ENCODE results near the gene FNIP2. TPM values are rescaled to one million over a fixed set of nuclear protein-coding genes. Genes with fewer than 3 reads are reported as not detected.
"Not testable (repeated sequence)": the region's sequence is repeated elsewhere in the genome, so short reads cannot be mapped to it uniquely, and the experiment has no call there.

FNIP2 gene
- total RNA-seq, 1 donor from 2014 or later = 25.3 TPM

GRCh38 chr4:158801677-158802076 is 32.9 kb downstream of the FNIP2 start:
- H3K9me3 ChIP-seq = no peaks in the 10 kb centered on the region
- intact Hi-C loops (cut with DNase I) = no loop called here
- H3K4me3 ChIP-seq = no peak overlapping the region
- TF ChIP-seq POLR2A (IDR thresholded peaks at IDR 0.05) = no peak
- TF ChIP-seq, protein P1, sequence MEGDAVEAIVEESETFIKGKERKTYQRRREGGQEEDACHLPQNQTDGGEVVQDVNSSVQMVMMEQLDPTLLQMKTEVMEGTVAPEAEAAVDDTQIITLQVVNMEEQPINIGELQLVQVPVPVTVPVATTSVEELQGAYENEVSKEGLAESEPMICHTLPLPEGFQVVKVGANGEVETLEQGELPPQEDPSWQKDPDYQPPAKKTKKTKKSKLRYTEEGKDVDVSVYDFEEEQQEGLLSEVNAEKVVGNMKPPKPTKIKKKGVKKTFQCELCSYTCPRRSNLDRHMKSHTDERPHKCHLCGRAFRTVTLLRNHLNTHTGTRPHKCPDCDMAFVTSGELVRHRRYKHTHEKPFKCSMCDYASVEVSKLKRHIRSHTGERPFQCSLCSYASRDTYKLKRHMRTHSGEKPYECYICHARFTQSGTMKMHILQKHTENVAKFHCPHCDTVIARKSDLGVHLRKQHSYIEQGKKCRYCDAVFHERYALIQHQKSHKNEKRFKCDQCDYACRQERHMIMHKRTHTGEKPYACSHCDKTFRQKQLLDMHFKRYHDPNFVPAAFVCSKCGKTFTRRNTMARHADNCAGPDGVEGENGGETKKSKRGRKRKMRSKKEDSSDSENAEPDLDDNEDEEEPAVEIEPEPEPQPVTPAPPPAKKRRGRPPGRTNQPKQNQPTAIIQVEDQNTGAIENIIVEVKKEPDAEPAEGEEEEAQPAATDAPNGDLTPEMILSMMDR (IDR thresholded peaks at IDR 0.05) = no peak
- TF ChIP-seq POLR2AphosphoS5 (IDR thresholded peaks at IDR 0.05; ENCODE audit: insufficient read depth in 1 of 2, low read depth in 1 of 2) = no peak
- H3K4me1 ChIP-seq = peaks cover 36% of the 10 kb centered on the region
- H3K36me3 ChIP-seq = no peaks in the 10 kb centered on the region
- no peak overlapping the region for H3K27ac ChIP-seq
- DNase-seq (ENCODE audit: extremely low spot score in 2 of 2) = no peak
- H3K27me3 ChIP-seq = no peaks in the 10 kb centered on the region

DNA sequence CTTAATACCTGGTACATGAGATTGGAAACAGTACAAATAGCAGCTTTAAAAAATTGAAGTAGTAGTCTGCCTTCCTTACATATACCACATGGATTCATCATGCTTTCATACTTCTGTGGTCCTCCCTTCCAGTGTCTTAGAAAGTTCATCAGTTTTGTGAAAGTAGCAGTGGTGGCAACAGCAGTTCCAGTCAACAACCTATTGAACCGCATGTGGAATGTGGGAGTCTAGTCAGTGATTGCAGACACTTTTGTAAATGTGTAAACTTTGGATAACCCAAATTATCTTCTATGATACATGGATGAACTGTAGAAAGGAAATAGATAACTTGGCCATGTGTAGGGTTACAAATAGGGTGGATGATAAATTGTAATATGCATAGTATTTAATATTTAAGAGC is 34.1 kb downstream of the FNIP2 start:
- Histone ChIP-seq H3K4me1 (peaks cover 44% of the 10 kb centered on the region), H3K36me3 (no peaks in the 10 kb centered on the region), H3K27ac (no peak overlapping the region), H3K9me3 (no peaks in the 10 kb centered on the region), H3K27me3 (no peaks in the 10 kb centered on the region), H3K4me3 (no peak overlapping the region)
- intact Hi-C loops (cut with DNase I) = no loop called here
- no peak for TF ChIP-seq POLR2A (IDR thresholded peaks at IDR 0.05)
- no peak for TF ChIP-seq POLR2AphosphoS5 (IDR thresholded peaks at IDR 0.05; ENCODE audit: insufficient read depth in 1 of 2, low read depth in 1 of 2)
- TF ChIP-seq, protein P1 (IDR thresholded peaks at IDR 0.05) = no peak
- no peak for DNase-seq (ENCODE audit: extremely low spot score in 2 of 2)

GRCh38 chr4:158805635-158806471 is 37.0 kb downstream of the FNIP2 start:
- H3K27me3 ChIP-seq = no peaks in the 10 kb centered on the region
- H3K4me3 ChIP-seq = no peak overlapping the region
- TF ChIP-seq, protein P1 (IDR thresholded peaks at IDR 0.05) = no peak
- TF ChIP-seq POLR2A (IDR thresholded peaks at IDR 0.05) (no peak), POLR2AphosphoS5 (IDR thresholded peaks at IDR 0.05; ENCODE audit: insufficient read depth in 1 of 2, low read depth in 1 of 2) (peak in 1 of 2 donors; percentile 79)
- no peak overlapping the region for H3K27ac ChIP-seq
- intact Hi-C loops (cut with DNase I) = loop anchor here (5.0 kb wide), 1 partner anchor 34 kb away; no protein-coding TSS in a partner anchor
- peaks cover 66% of the 10 kb centered on the region for H3K4me1 ChIP-seq
- H3K36me3 ChIP-seq = no peaks in the 10 kb centered on the region
- DNase-seq (ENCODE audit: extremely low spot score in 2 of 2) = peak in 1 of 2 donors; percentile 92
- H3K9me3 ChIP-seq = no peaks in the 10 kb centered on the region

- H3K36me3 ChIP-seq = no peaks in the 10 kb centered on the region
- no peak for DNase-seq (ENCODE audit: extremely low spot score in 2 of 2)
- H3K9me3 ChIP-seq = no peaks in the 10 kb centered on the region
- intact Hi-C loops (cut with DNase I) = loop anchor here (5.0 kb wide), 1 partner anchor 35 kb away; no protein-coding TSS in a partner anchor
- H3K4me3 ChIP-seq = no peak overlapping the region
- H3K4me1 ChIP-seq = peaks cover 77% of the 10 kb centered on the region
- no peak for TF ChIP-seq POLR2A (IDR thresholded peaks at IDR 0.05)
- no peak for TF ChIP-seq POLR2AphosphoS5 (IDR thresholded peaks at IDR 0.05; ENCODE audit: insufficient read depth in 1 of 2, low read depth in 1 of 2)
- TF ChIP-seq, protein P1 (IDR thresholded peaks at IDR 0.05) = no peak
- H3K27ac ChIP-seq = no peak overlapping the region
- H3K27me3 ChIP-seq = no peaks in the 10 kb centered on the region
These were observed 38.9 kb downstream of the FNIP2 start for GRCh38 chr4:158807691-158808090.

- TF ChIP-seq, protein P1 (IDR thresholded peaks at IDR 0.05) = no peak
- TF ChIP-seq POLR2A (IDR thresholded peaks at IDR 0.05) (no peak), POLR2AphosphoS5 (IDR thresholded peaks at IDR 0.05; ENCODE audit: insufficient read depth in 1 of 2, low read depth in 1 of 2) (no peak)
- Histone ChIP-seq H3K4me1 (peaks cover 77% of the 10 kb centered on the region), H3K27me3 (no peaks in the 10 kb centered on the region), H3K4me3 (no peak overlapping the region), H3K9me3 (no peaks in the 10 kb centered on the region), H3K36me3 (no peaks in the 10 kb centered on the region), H3K27ac (no peak overlapping the region)
- intact Hi-C loops (cut with DNase I) = loop anchor here (5.0 kb wide), 1 partner anchor 36 kb away; no protein-coding TSS in a partner anchor
- DNase-seq (ENCODE audit: extremely low spot score in 2 of 2) = no peak
These were observed 39.6 kb downstream of the FNIP2 start for GRCh38 chr4:158808399-158808798.

DNA sequence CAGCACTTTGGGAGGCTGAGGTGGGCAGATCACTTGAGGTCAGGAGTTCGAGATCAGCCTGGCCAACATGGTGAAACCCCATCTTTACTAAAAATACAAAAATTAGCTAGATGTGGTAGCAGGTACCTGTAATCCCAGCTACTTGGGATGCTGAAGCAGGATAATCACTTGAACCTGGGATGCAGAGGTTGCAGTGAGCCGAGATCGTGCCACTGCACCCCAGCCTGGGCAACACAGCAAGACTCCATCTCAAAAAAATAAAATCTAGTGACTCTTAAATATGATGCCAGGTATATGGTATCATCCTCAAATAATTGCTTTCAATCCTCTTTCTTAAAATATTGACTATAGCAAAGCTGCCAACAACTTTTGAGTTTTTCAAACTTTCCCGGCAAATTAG is 40.4 kb downstream of the FNIP2 start:
- not testable (repeated sequence) for H3K9me3 ChIP-seq; H3K36me3 ChIP-seq; DNase-seq (ENCODE audit: extremely low spot score in 2 of 2); H3K27me3 ChIP-seq; H3K4me3 ChIP-seq
- intact Hi-C loops (cut with DNase I) = loop anchor here (5.0 kb wide), 1 partner anchor 37 kb away; no protein-coding TSS in a partner anchor
- Histone ChIP-seq H3K4me1 (peaks cover 71% of the 10 kb centered on the region), H3K27ac (peak overlapping the region; percentile 82)

Measured in vagina (tissue), 2 donors.